CD14-positive monocyte (primary cell): ENCODE measurements around the gene SPECC1L. TPM values are rescaled to one million over a fixed set of nuclear protein-coding genes. Genes with fewer than 3 reads are reported as not detected.

Experiments used
- DNase-seq, 3 donors: peaks; one replicate each; pipeline ENCODE4 v3.0.0-alpha.2; 2011 to 2022
- H2AFZ ChIP-seq: 2 replicates; pipeline ENCODE4 v1.6.0; 2012; ENCODE audit warnings: mild to moderate bottlenecking, low read depth, low read length, inconsistent platforms; ENCODE audit not compliant: insufficient read depth, poor library complexity, severe bottlenecking
- H3K27ac ChIP-seq, 2 donors: 1 replicate in 1 of 2; 2 replicates in 1 of 2; pipeline ENCODE4 v1.5.1; 2012 to 2013; ENCODE audit warnings: low read length in 2 of 2, control low read depth in 1 of 2, inconsistent platforms in 1 of 2, low read depth in 1 of 2, mild to moderate bottlenecking in 1 of 2
- H3K27me3 ChIP-seq, 2 donors: one replicate each; pipeline versions ENCODE4 v1.6.0 to v1.6.1; 2011 to 2013; ENCODE audit warnings: low read length in 2 of 2; ENCODE audit not compliant: control insufficient read depth in 2 of 2, insufficient read depth in 2 of 2
- H3K36me3 ChIP-seq, 2 donors: replicated peaks in 1 of 2; 1 replicate in 1 of 2; 2 replicates in 1 of 2; pipeline versions ENCODE4 v1.5.1 to v1.6.1; 2012 to 2013; ENCODE audit warnings: low read length in 2 of 2, control low read depth in 1 of 2, inconsistent platforms in 1 of 2, mild to moderate bottlenecking in 1 of 2; ENCODE audit not compliant: insufficient read depth in 2 of 2, control insufficient read depth in 1 of 2
- H3K4me1 ChIP-seq, 2 donors: 1 replicate in 1 of 2; 2 replicates in 1 of 2; pipeline versions ENCODE4 v1.5.1 to v1.6.1; 2012 to 2013; ENCODE audit warnings: low read length in 2 of 2, control low read depth in 1 of 2, inconsistent platforms in 1 of 2, mild to moderate bottlenecking in 1 of 2, moderate library complexity in 1 of 2; ENCODE audit not compliant: insufficient read depth in 2 of 2, control insufficient read depth in 1 of 2
- H3K4me2 ChIP-seq: replicated peaks from 2 replicates; pipeline ENCODE3; 2012; ENCODE audit warnings: low read length, moderate library complexity, mild to moderate bottlenecking; ENCODE audit not compliant: poor library complexity, severe bottlenecking; ENCODE audit errors: extremely low read depth
- H3K4me3 ChIP-seq, 3 experiments: fragments of 200-600 bp in 1 of 3; sonication (generic) in 1 of 3; replicated peaks in 1 of 3; 1 replicate in 2 of 3; 2 replicates in 1 of 3; pipeline ENCODE4 v1.5.1; 2011 to 2013; ENCODE audit warnings: low read length in 3 of 3, mild to moderate bottlenecking in 3 of 3, control low read depth in 2 of 3, low read depth in 2 of 3, inconsistent platforms in 1 of 3, moderate library complexity in 1 of 3
- H3K79me2 ChIP-seq: 2 replicates; pipeline ENCODE4 v1.6.0; 2012; ENCODE audit warnings: mild to moderate bottlenecking, control low read depth, inconsistent platforms, low read length, moderate library complexity; ENCODE audit not compliant: insufficient read depth
- H3K9ac ChIP-seq: 2 replicates; pipeline ENCODE4 v1.6.0; 2017; ENCODE audit warnings: low read length, mild to moderate bottlenecking; ENCODE audit not compliant: insufficient read depth, poor library complexity, severe bottlenecking
- H3K9me3 ChIP-seq, 2 donors: replicated peaks in 1 of 2; 1 replicate in 1 of 2; 2 replicates in 1 of 2; pipeline versions ENCODE4 v1.5.1 to v1.6.1; 2012 to 2013; ENCODE audit warnings: low read length in 2 of 2, control low read depth in 1 of 2; ENCODE audit not compliant: control insufficient read depth in 1 of 2, insufficient read depth in 1 of 2
- H4K20me1 ChIP-seq: 2 replicates; pipeline ENCODE4 v1.6.0; 2012; ENCODE audit warnings: mild to moderate bottlenecking, low read length, control low read depth, moderate library complexity; ENCODE audit not compliant: insufficient read depth
- H3K27ac Mint-ChIP-seq, 7 donors: one replicate each; pipeline ENCODE4 v1.8.0; 2020; ENCODE audit warnings: mild to moderate bottlenecking in 7 of 7, mixed read lengths in 7 of 7, moderate library complexity in 6 of 7, inconsistent platforms in 2 of 7
- H3K27me3 Mint-ChIP-seq, 3 donors: one replicate each; pipeline ENCODE4 v1.8.0; 2021 to 2022; ENCODE audit warnings: low read depth in 3 of 3, mild to moderate bottlenecking in 3 of 3, mixed read lengths in 3 of 3, moderate library complexity in 3 of 3, inconsistent platforms in 1 of 3
- H3K36me3 Mint-ChIP-seq, 2 donors: one replicate each; pipeline ENCODE4 v1.8.0; 2020; ENCODE audit warnings: mixed read lengths in 2 of 2, inconsistent platforms in 1 of 2, mild to moderate bottlenecking in 1 of 2
- H3K4me1 Mint-ChIP-seq: one replicate; pipeline ENCODE4 v1.8.0; 2020; ENCODE audit warnings: mild to moderate bottlenecking, mixed read lengths
- H3K4me3 Mint-ChIP-seq, 2 donors: one replicate each; pipeline ENCODE4 v1.8.0; 2020; ENCODE audit warnings: mild to moderate bottlenecking in 2 of 2, mixed read lengths in 2 of 2, moderate library complexity in 1 of 2
- H3K9me3 Mint-ChIP-seq, 7 donors: one replicate each; pipeline ENCODE4 v1.8.0; 2020 to 2022; ENCODE audit warnings: mixed read lengths in 7 of 7, mild to moderate bottlenecking in 6 of 7, moderate library complexity in 6 of 7, inconsistent platforms in 2 of 7
- CTCF ChIP-seq: fragments of 200-600 bp; IDR thresholded peaks from one replicate; pipeline ENCODE4 v1.8.0; 2022; ENCODE audit warnings: antibody characterized with exemption, mild to moderate bottlenecking
- WGBS: methylation state at CpG from one replicate; pipeline ENCODE4 v1.1.5; 2013; ENCODE audit warnings: missing lambda C conversion rate; ENCODE audit not compliant: insufficient coverage; 5-methylcytosine and 5-hydroxymethylcytosine counted together
- intact Hi-C, 2 donors: fragments of 100-400 bp; cut with micrococcal nuclease; formaldehyde crosslinking; loops; one replicate each; pipeline versions ENCODE4 v1.15.0 to v1.15.1; 2023
- polyA plus RNA-seq, 3 donors: library from polyadenylated mRNA; depleted of rRNA in 1 of 3; unstranded in 2 of 3; stranded (reverse) in 1 of 3; fragments of 300-500 nt in 2 of 3; fragments of >200 nt in 1 of 3; fragmentation: Illumina TruSeq in 2 of 3; gene quantifications; 1 replicate in 2 of 3; 2 replicates in 1 of 3; pipeline ENCODE4 v1.2.3, GENCODE V29; 2012 to 2021

Gene SPECC1L
- polyA plus RNA-seq, 3 donors: 2.5 to 7.2 (median 4.9) TPM

- intact Hi-C loops: no loop called here
- no peak overlapping the region for H3K27ac Mint-ChIP-seq
- H3K4me2 ChIP-seq: no peak overlapping the region
Measured at GRCh38 chr22:24225044-24225601, 45.5 kb upstream of the SPECC1L start.

GRCh38 chr22:24225951-24226350, 44.7 kb upstream of the SPECC1L start:
- Mint-ChIP-seq H3K36me3 (peaks cover 1 to 3% of the 10 kb centered on the region in 2 donors), H3K27ac (no peak overlapping the region), H3K4me1 (no peaks in the 10 kb centered on the region), H3K27me3 (peaks cover 0 to 8% (median 2%) of the 10 kb centered on the region in 3 donors), H3K9me3 (peaks cover 7 to 23% (median 16%) of the 10 kb centered on the region in 7 donors), H3K4me3 (no peak overlapping the region)
- H3K4me2 ChIP-seq: no peak overlapping the region
- no peak for TF ChIP-seq CTCF
- no peaks in the 10 kb centered on the region for H4K20me1 ChIP-seq
- H3K9ac ChIP-seq: no peak overlapping the region
- 94% methylated on average over 4 of the region's 14 CpGs for WGBS
- H3K4me1 ChIP-seq: no peaks in the 10 kb centered on the region
- H3K36me3 ChIP-seq: no peaks in the 10 kb centered on the region
- DNase-seq: no peak
- no peaks in the 10 kb centered on the region for H3K27me3 ChIP-seq
- H3K4me3 ChIP-seq: no peak overlapping the region
- no peak overlapping the region for H2AFZ ChIP-seq
- peaks cover 8 to 25% of the 10 kb centered on the region in 2 donors for H3K9me3 ChIP-seq
- intact Hi-C loops: no loop called here
- H3K27ac ChIP-seq: no peak overlapping the region
- H3K79me2 ChIP-seq: no peaks in the 10 kb centered on the region

More at GRCh38 chr22:24225044-24225601, 45.5 kb upstream of the SPECC1L start:
- Histone ChIP-seq H2AFZ (no peak overlapping the region), H3K4me1 (no peaks in the 10 kb centered on the region), H4K20me1 (no peaks in the 10 kb centered on the region), H3K27ac (no peak overlapping the region), H3K27me3 (no peaks in the 10 kb centered on the region), H3K36me3 (no peaks in the 10 kb centered on the region), H3K4me3 (no peak overlapping the region), H3K9ac (no peak overlapping the region), H3K9me3 (peaks cover 8 to 25% of the 10 kb centered on the region in 2 donors), H3K79me2 (no peaks in the 10 kb centered on the region)
- WGBS: 88% methylated on average over 5 of the region's 14 CpGs
- no peak for DNase-seq
- Mint-ChIP-seq H3K36me3 (peaks cover 1 to 3% of the 10 kb centered on the region in 2 donors), H3K9me3 (peaks cover 7 to 23% (median 16%) of the 10 kb centered on the region in 7 donors), H3K27me3 (peaks cover 0 to 8% (median 2%) of the 10 kb centered on the region in 3 donors), H3K4me1 (no peaks in the 10 kb centered on the region), H3K4me3 (no peak overlapping the region)
- no peak for TF ChIP-seq CTCF
